HCT116 (cell line): ENCODE results near the gene SYNJ2. TPM values are rescaled to one million over a fixed set of nuclear protein-coding genes. Genes with fewer than 3 reads are reported as not detected.

Experiments
- ATAC-seq: fragments of 200-7000 bp; cut with Tn5 transposase; 2 replicates; pipeline ENCODE4 v1.9.1; 2020; ENCODE audit warnings: mild to moderate bottlenecking, moderate library complexity
- BruUV-seq: library from RNA; stranded (reverse); fragments of 400-500 nt; replicated peaks from 2 replicates; lab custom pipeline; 2021; lab: Mats Ljungman, UMichigan
- CTCF ChIA-PET: fragments of 300-600 bp; sonication (Branson Sonifier 250); formaldehyde crosslinking; loops from one replicate; lab custom pipeline; 2021; ENCODE audit warnings: antibody characterized with exemption; lab: Charles Lee
- POLR2A ChIA-PET: fragments of 300-600, 350-600 bp; sonication (Branson Sonifier 250); formaldehyde crosslinking; loops from one replicate; lab custom pipeline; 2021; ENCODE audit warnings: antibody characterized with exemption; lab: Charles Lee
- RAD21 ChIA-PET, 2 experiments: fragments of 300-600 bp; sonication (Branson Sonifier 250); formaldehyde crosslinking; loops; one replicate each; lab custom pipeline; 2023; ENCODE audit warnings: low total read pairs in 2 of 2; ENCODE audit not compliant: uncharacterized antibody in 2 of 2, unreplicated experiment in 2 of 2, low non-redundant PET in 1 of 2; lab: Charles Lee
- DNase-seq: peaks from one replicate; pipeline ENCODE4 v3.0.0-alpha.2; 2010; ENCODE audit warnings: low read depth, low spot score
- H2AFZ ChIP-seq: fragments of 200-600 bp; shearing (Covaris generic), sonication (generic); 2 replicates; pipeline ENCODE4 v1.6.1; 2017; ENCODE audit warnings: low read depth, mixed run types, mixed read lengths, antibody characterized with exemption, low read length; ENCODE audit not compliant: poor library complexity, severe bottlenecking
- H3K27ac ChIP-seq: 2 replicates; pipeline ENCODE4 v1.5.1; 2012; ENCODE audit warnings: low read depth, low read length
- H3K27me3 ChIP-seq: fragments of 200-600 bp; sonication (generic); 2 replicates; pipeline ENCODE4 v1.6.1; 2016; ENCODE audit warnings: mixed run types, low read length, mixed read lengths; ENCODE audit not compliant: insufficient read depth
- H3K36me3 ChIP-seq, 2 experiments: fragments of 200-500 bp in 1 of 2; fragments of 200-600 bp in 1 of 2; sonication (Bioruptor generic) in 1 of 2; sonication (generic) in 1 of 2; 2 replicates each; pipeline versions ENCODE4 v1.5.1 to v1.6.1; 2014 to 2016; ENCODE audit warnings: low read length in 2 of 2, inconsistent platforms in 1 of 2, mixed read lengths in 1 of 2, mixed run types in 1 of 2; ENCODE audit not compliant: insufficient read depth in 2 of 2, control insufficient read depth in 1 of 2
- H3K4me1 ChIP-seq, 2 experiments: fragments of 200-600 bp in 1 of 2; sonication (generic) in 1 of 2; 2 replicates each; pipeline versions ENCODE4 v1.5.1 to v1.6.1; 2012 to 2017; ENCODE audit warnings: low read length in 2 of 2, inconsistent platforms in 1 of 2, mild to moderate bottlenecking in 1 of 2, mixed read lengths in 1 of 2, mixed run types in 1 of 2, moderate library complexity in 1 of 2; ENCODE audit not compliant: insufficient read depth in 2 of 2, control insufficient read depth in 1 of 2
- H3K4me2 ChIP-seq: fragments of 200-600 bp; sonication (generic); 2 replicates; pipeline ENCODE4 v1.6.1; 2017; ENCODE audit warnings: mixed run types, low read length, mixed read lengths
- H3K4me3 ChIP-seq, 2 experiments: fragments of 200-600 bp in 1 of 2; sonication (generic) in 1 of 2; replicated peaks in 1 of 2; 2 replicates each; pipeline ENCODE4 v1.5.1; 2011 to 2016; ENCODE audit warnings: low read length in 2 of 2, control low read depth in 1 of 2, low read depth in 1 of 2, mild to moderate bottlenecking in 1 of 2, mixed read lengths in 1 of 2, mixed run types in 1 of 2
- H3K79me2 ChIP-seq: fragments of 200-600 bp; sonication (generic); 2 replicates; pipeline ENCODE4 v1.6.1; 2017; ENCODE audit warnings: mild to moderate bottlenecking, mixed run types, low read length, moderate library complexity, mixed read lengths; ENCODE audit not compliant: insufficient read depth
- H3K9ac ChIP-seq: fragments of 200-600 bp; sonication (generic); 2 replicates; pipeline ENCODE4 v1.6.1; 2016; ENCODE audit warnings: low read length, mixed read lengths
- H3K9me2 ChIP-seq: fragments of 200-600 bp; sonication (generic), shearing (Covaris generic); 2 replicates; pipeline ENCODE4 v1.6.1; 2017; ENCODE audit warnings: mixed run types, mild to moderate bottlenecking, moderate library complexity; ENCODE audit not compliant: insufficient read depth
- H3K9me3 ChIP-seq, 2 experiments: fragments of 200-500 bp in 1 of 2; fragments of 200-600 bp in 1 of 2; sonication (Bioruptor generic) in 1 of 2; sonication (generic) in 1 of 2; 2 replicates each; pipeline ENCODE4 v1.6.1; 2014 to 2017; ENCODE audit warnings: low read length in 2 of 2, mixed read lengths in 2 of 2, inconsistent platforms in 1 of 2, low read depth in 1 of 2, mild to moderate bottlenecking in 1 of 2, mixed run types in 1 of 2, moderate library complexity in 1 of 2; ENCODE audit not compliant: control insufficient read depth in 1 of 2, insufficient read depth in 1 of 2
- H4K20me1 ChIP-seq: fragments of 200-600 bp; sonication (generic), shearing (Covaris generic); 2 replicates; pipeline ENCODE4 v1.6.1; 2017; ENCODE audit warnings: mixed run types, mild to moderate bottlenecking, moderate library complexity; ENCODE audit not compliant: insufficient read depth
- ATF3 ChIP-seq: IDR thresholded peaks from 2 replicates; pipeline ENCODE4 v1.6.1; 2012
- CBX3 ChIP-seq: IDR thresholded peaks from 2 replicates; pipeline ENCODE4 v1.6.1; 2012; ENCODE audit warnings: low read depth
- CEBPB ChIP-seq: IDR thresholded peaks from 2 replicates; pipeline ENCODE4 v1.6.1; 2012; ENCODE audit warnings: low read depth
- CTCF ChIP-seq, 3 experiments: fragments of 200-600 bp in 1 of 3; sonication (generic) in 1 of 3; IDR thresholded peaks in 2 of 3; conservative IDR thresholded peaks in 1 of 3; 2 replicates each; pipeline ENCODE4 v1.5.1; 2012 to 2017; ENCODE audit warnings: low read depth in 2 of 3, low read length in 2 of 3, antibody characterized with exemption in 1 of 3, borderline replicate concordance in 1 of 3, control low read depth in 1 of 3, mild to moderate bottlenecking in 1 of 3, mixed read lengths in 1 of 3, mixed run types in 1 of 3, moderate library complexity in 1 of 3; ENCODE audit not compliant: insufficient read depth in 1 of 3
- EZH2 ChIP-seq: fragments of 200-600 bp; sonication (generic); IDR thresholded peaks from 2 replicates; pipeline ENCODE4 v1.6.1; 2017; ENCODE audit warnings: antibody characterized with exemption, mixed run types
- EZH2phosphoT487 ChIP-seq: fragments of 200-600 bp; IDR thresholded peaks from 2 replicates; pipeline ENCODE4 v1.6.1; 2018; ENCODE audit warnings: antibody characterized with exemption, borderline replicate concordance
- FOSL1 ChIP-seq: IDR thresholded peaks from 2 replicates; pipeline ENCODE4 v1.6.1; 2012; ENCODE audit warnings: low read depth
- JUND ChIP-seq: IDR thresholded peaks from 2 replicates; pipeline ENCODE4 v1.6.1; 2012
- MAX ChIP-seq: IDR thresholded peaks from 2 replicates; pipeline ENCODE4 v1.6.1; 2012
- POLR2A ChIP-seq: IDR thresholded peaks from 2 replicates; pipeline ENCODE4 v1.7.0; 2011; ENCODE audit warnings: borderline replicate concordance; ENCODE audit not compliant: insufficient read depth, insufficient read length; ENCODE audit errors: extremely low read depth
- POLR2AphosphoS5 ChIP-seq: IDR thresholded peaks from 2 replicates; pipeline ENCODE4 v1.6.1; 2011; ENCODE audit warnings: mild to moderate bottlenecking, low read depth, low read length, moderate library complexity
- RAD21 ChIP-seq: IDR thresholded peaks from 2 replicates; pipeline ENCODE4 v1.6.1; 2012; ENCODE audit warnings: low read depth, mild to moderate bottlenecking
- SIN3A ChIP-seq: IDR thresholded peaks from 2 replicates; pipeline ENCODE4 v1.6.1; 2012; ENCODE audit warnings: low read depth
- SP1 ChIP-seq: IDR thresholded peaks from 2 replicates; pipeline ENCODE4 v1.6.1; 2012; ENCODE audit warnings: low read depth
- SRF ChIP-seq: IDR thresholded peaks from 2 replicates; pipeline ENCODE4 v1.6.1; 2012; ENCODE audit warnings: low read depth
- YY1 ChIP-seq: IDR thresholded peaks from 2 replicates; pipeline ENCODE4 v1.6.1; 2011; ENCODE audit warnings: low read length, low read depth, moderate library complexity, mild to moderate bottlenecking; ENCODE audit not compliant: insufficient replicate concordance; ENCODE audit errors: extremely low read depth
- ZFX ChIP-seq: fragments of 450-650 bp; IDR thresholded peaks from 2 replicates; pipeline ENCODE4 v1.6.1; 2017
- intact Hi-C: fragments of 100-400 bp; cut with micrococcal nuclease; formaldehyde crosslinking; loops from 2 replicates; pipeline ENCODE4 v1.10.0; 2022
- total RNA-seq: library from RNA; stranded (reverse); gene quantifications from one replicate; pipeline ENCODE4 v1.2.1, GENCODE V29; 2021; ENCODE audit not compliant: unreplicated experiment

The SYNJ2 gene
- total RNA-seq, 1 experiment from 2014 or later = 23.9 TPM

GRCh38 chr6:158111987-158112386, 130.3 kb downstream of the SYNJ2 start:
- no peak overlapping the region for H3K27ac ChIP-seq
- ATAC-seq = no peak
- no TSS peak for BruUV-seq
- no peak overlapping the region for H3K4me3 ChIP-seq
- DNase-seq = no peak
- H3K9ac ChIP-seq = no peak overlapping the region
- H3K36me3 ChIP-seq = no peaks in the 10 kb centered on the region
- H3K4me1 ChIP-seq = no peaks in the 10 kb centered on the region
- ChIA-PET RAD21 (no interaction called here), POLR2A (no interaction called here), CTCF (no interaction called here)
- intact Hi-C loops = no loop called here
- no peak for TF ChIP-seq POLR2AphosphoS5
- no peak for TF ChIP-seq SP1
- TF ChIP-seq ZFX = no peak
- TF ChIP-seq CTCF (IDR thresholded peaks at IDR 0.05 in 2 of 3, conservative IDR thresholded peaks at IDR 0.05 in 1 of 3; ENCODE audit: borderline replicate concordance in 1 of 3, insufficient read depth in 1 of 3, low read depth in 2 of 3, low read length in 2 of 3) = no peak
- TF ChIP-seq EZH2phosphoT487 = no peak
- no peak for TF ChIP-seq POLR2A
- no peak for TF ChIP-seq SRF
- TF ChIP-seq CEBPB = no peak
- no peak for TF ChIP-seq JUND
- no peak for TF ChIP-seq EZH2
- TF ChIP-seq CBX3 = no peak
- TF ChIP-seq YY1 = no peak
- no peak for TF ChIP-seq RAD21
- TF ChIP-seq ATF3 = no peak
- TF ChIP-seq MAX = no peak
- TF ChIP-seq SIN3A = no peak
- TF ChIP-seq FOSL1 = no peak
- H3K9me2 ChIP-seq = no peaks in the 10 kb centered on the region
- H3K27me3 ChIP-seq = no peaks in the 10 kb centered on the region
- no peak overlapping the region for H3K4me2 ChIP-seq
- H3K79me2 ChIP-seq = no peaks in the 10 kb centered on the region
- H4K20me1 ChIP-seq = no peaks in the 10 kb centered on the region
- H2AFZ ChIP-seq = no peak overlapping the region
- no peaks in the 10 kb centered on the region for H3K9me3 ChIP-seq
